ENCODE data around the gene URB1.

GRCh38 chr21:32377506-32377905, 15.3 kb downstream of the URB1 start:
- TF ChIP-seq POLR2A (IDR thresholded peaks at IDR 0.05) (no peak), CTCF (IDR thresholded peaks at IDR 0.05) (no peak)

Data from lower leg skin (tissue), 3 donors.